Stimulated activated CD8-positive, alpha-beta memory T cell treated with anti-CD3 and anti-CD28 coated beads, Interleukin-7, amount 100 ng/mL, for 24 hours (primary cell): ENCODE results near the gene EGLN2.
A peak's percentile ranks its signal among the peaks of the same experiment; 100 is the strongest.
"Not testable (repeated sequence)": the region's sequence is repeated elsewhere in the genome, so short reads cannot be mapped to it uniquely, and the experiment has no call there.

Source experiments
- DNase-seq: peaks from one replicate; pipeline ENCODE4 v3.0.0-alpha.2; 2020; ENCODE audit warnings: low read depth

EGLN2 gene

GRCh38 chr19:40798683-40799557, at the start of gene EGLN2:
EGLN2 (plus strand) TSS chr19:40799191; CDS start chr19:40800573, 1,382 bp downstream.
- DNase-seq, result peak; percentile 100

- peak; percentile 98 for DNase-seq
Observed at GRCh38 chr19:40750058-40750873, 48.7 kb upstream of the EGLN2 start, which contains the start of gene ACTMAP. ACTMAP (minus strand) TSS chr19:40750477; CDS start chr19:40749803, 674 bp downstream.

GRCh38 chr19:40750874-40751537, 48.0 kb upstream of the EGLN2 start, which contains the start of gene SNRPA:
SNRPA (plus strand) TSS chr19:40751203; CDS start chr19:40751409, 206 bp downstream.
- DNase-seq, result peak; percentile 90

- DNase-seq, result no peak
Observed at GRCh38 chr19:40752257-40752781, 46.7 kb upstream of the EGLN2 start.

GRCh38 chr19:40754611-40755247, 44.3 kb upstream of the EGLN2 start:
- DNase-seq, result no peak

- DNase-seq, result no peak
Observed at GRCh38 chr19:40755248-40755624, 43.8 kb upstream of the EGLN2 start.

- no peak for DNase-seq
Observed at GRCh38 chr19:40755791-40756190, 43.2 kb upstream of the EGLN2 start.

- DNase-seq, result no peak
Observed at GRCh38 chr19:40756502-40757110, 42.4 kb upstream of the EGLN2 start.

GRCh38 chr19:40758491-40758890, 40.5 kb upstream of the EGLN2 start:
- no peak for DNase-seq

GRCh38 chr19:40759352-40759751, 39.6 kb upstream of the EGLN2 start:
- no peak for DNase-seq

- no peak for DNase-seq
Observed at GRCh38 chr19:40762754-40763470, 36.1 kb upstream of the EGLN2 start.

- no peak for DNase-seq
Observed at GRCh38 chr19:40763526-40763925, 35.5 kb upstream of the EGLN2 start.

GRCh38 chr19:40763963-40764362, 35.0 kb upstream of the EGLN2 start:
- no peak for DNase-seq

- not testable (repeated sequence) for DNase-seq
Observed at GRCh38 chr19:40766385-40766784, 32.6 kb upstream of the EGLN2 start.

GRCh38 chr19:40768869-40769268, 30.1 kb upstream of the EGLN2 start:
- no peak for DNase-seq

GRCh38 chr19:40771101-40771862, 27.7 kb upstream of the EGLN2 start:
- DNase-seq, result not testable (repeated sequence)

GRCh38 chr19:40774916-40775631, 23.9 kb upstream of the EGLN2 start, which contains the start of gene MIA:
MIA (plus strand) TSS chr19:40775521; CDS start chr19:40775543, 22 bp downstream.
- no peak for DNase-seq

- DNase-seq, result no peak
Observed at GRCh38 chr19:40775632-40776022, 23.4 kb upstream of the EGLN2 start.

- no peak for DNase-seq
Observed at GRCh38 chr19:40776364-40776763, 22.6 kb upstream of the EGLN2 start.
